GM18499 (cell line): Measurements from ENCODE around the gene TEAD4.

ENCODE experiments used
- ATAC-seq: cut with Tn5 transposase; IDR thresholded peaks from one replicate; pipeline ENCODE4 v1.9.1; 2021; ENCODE audit warnings: moderate number of reproducible peaks; ENCODE audit not compliant: insufficient read depth, unreplicated experiment

The TEAD4 gene

DNA sequence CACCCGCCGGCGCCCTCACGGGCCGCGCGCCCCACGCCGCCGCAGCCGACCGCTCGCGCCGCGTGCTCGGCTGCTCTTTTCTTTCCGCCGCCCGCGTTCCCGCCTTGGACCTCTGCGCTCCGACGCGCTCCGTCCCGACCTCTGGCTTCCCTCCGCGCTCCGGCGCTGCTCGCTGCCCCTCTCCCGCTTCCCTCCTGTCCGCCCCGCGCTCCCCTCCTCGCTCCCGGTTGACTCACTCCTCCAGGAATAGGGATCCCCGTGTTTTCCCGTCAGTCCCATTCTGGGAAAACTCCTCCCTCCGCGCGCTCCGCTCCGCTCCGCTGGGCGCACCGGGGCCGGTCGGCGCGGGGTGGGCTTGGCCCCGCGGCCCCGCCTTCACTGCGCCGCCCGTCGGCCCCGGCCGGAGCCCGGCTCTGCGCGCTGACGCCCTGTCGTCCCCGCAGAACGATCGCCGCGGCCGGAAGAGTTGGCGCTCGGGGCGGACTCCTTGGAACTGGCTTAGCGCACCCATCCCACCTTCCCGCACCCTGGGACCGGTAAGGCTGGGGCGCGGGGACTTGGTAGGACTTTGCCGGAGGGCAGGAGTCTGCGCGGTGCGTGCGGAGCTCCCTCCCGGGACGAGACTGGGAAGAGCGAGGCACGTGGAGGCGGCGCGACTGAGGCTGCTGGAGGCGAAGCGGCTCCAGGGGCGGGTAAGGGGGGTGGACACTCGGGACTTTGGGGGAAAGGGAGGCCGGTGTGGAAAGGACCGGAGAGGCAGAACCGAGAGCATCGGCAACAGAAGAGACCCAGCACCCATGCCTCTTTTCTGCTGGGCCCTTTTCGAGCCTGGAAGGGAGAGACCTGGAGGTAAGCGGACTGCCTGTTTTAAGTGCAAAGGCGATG, 550 bp downstream of the TEAD4 start:
- ATAC-seq = no peak

DNA sequence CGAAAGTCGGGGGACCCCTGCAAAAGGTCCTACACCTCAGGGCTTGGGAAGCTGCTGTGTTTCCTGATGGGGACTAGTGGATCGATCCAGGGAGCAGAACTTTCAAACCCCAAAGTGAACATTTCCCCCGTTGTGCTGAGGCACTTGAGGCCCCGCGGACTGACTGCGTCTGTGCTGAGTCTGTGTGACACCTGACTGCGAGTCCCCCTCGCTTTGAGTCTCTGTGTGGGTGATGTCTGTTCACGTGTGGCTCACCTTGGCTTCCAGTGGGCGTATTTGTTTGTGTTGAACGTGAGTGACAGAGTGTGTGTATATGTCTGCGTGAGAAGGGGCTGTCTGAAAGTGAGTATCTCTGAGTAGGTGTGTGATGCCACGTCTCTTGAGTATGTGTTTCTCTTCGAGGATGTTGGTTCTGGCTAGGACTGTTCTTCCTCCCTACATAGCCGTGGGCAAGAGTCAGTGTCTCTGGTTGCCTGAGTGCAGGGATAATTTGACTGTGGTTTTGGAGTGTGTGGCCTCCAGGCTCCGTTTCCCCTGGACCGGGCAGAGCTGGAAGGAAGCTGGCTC, 1.3 kb downstream of the TEAD4 start:
- ATAC-seq = no peak

DNA sequence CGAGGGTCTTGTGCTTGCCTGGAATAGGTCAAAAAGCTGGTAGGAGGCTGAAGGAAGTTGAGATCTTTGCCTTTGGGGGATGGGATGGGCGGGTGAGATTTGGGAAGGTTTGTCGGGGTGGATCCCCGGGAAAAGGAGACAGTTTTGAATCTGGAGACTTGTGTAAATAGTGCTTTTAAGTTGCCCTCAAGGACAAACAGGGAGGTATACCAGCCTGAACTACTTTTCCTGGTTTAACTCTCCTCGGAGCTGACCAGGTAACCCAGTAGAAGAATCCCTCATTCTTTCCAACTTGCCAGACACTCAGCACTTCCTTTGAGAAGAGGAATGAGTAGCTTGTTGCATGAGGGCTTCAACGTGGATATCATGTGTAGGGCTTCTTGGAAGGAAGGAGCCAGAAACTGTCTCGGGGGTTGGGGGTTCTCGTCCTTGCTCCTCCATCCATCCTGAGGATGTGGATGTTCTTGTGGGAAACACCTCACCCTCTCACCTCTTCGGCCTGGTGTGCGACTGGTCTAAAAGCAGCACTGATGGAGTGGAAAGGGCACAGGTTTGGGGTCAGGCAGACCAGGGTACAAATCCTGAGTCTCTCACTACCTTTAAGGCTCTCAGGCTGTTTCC, 1.9 kb downstream of the TEAD4 start:
- no peak for ATAC-seq

DNA sequence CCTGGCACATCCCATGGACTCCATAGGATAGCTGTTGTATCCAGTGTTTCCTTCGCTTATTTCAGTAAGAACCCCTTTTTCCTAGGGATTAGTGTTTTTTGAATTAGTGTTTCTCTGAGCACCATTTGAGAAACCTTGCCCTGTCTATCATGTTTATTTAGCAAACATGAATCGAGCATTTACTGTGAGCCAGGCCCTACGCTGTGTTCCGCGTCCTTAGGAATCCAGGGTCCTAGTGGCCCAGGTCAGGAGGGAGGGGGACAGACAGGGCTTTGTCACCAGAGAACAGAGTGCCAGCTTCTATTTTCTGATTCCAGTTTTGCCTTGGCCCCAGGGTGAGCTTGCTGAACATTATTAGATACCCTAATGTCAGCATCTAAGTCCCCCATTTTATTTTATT, 2.5 kb downstream of the TEAD4 start:
- no peak for ATAC-seq

DNA sequence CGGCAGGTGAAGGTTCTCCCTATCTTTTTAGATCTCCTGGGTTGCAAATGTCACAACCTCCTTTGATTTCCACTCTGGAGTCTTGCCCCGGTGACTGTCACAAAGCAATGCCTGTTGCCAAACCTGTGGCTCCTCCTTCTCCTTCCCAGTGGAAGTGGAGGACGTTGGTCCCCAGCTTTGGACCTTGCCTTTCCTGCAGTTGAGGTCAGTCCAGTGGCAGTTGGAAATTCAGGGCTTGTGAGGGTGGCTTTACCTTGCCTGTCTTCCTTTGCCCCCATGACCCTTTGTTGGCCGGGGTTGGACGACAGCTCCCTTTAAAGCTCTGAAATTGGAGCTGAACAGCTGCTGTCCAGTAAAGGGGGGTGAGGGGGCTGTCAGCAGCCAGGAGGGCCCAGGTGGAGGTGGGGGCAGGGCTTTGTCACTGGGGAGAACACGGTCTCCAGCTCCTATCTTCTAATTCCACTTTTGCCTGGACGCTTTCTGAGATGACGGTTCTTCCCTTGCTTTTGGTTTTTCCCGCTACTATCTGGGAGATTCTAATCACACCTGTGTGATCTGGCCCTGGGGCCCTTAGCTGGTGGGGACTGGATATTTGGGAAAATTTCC, 4.1 kb downstream of the TEAD4 start:
- no peak for ATAC-seq

DNA sequence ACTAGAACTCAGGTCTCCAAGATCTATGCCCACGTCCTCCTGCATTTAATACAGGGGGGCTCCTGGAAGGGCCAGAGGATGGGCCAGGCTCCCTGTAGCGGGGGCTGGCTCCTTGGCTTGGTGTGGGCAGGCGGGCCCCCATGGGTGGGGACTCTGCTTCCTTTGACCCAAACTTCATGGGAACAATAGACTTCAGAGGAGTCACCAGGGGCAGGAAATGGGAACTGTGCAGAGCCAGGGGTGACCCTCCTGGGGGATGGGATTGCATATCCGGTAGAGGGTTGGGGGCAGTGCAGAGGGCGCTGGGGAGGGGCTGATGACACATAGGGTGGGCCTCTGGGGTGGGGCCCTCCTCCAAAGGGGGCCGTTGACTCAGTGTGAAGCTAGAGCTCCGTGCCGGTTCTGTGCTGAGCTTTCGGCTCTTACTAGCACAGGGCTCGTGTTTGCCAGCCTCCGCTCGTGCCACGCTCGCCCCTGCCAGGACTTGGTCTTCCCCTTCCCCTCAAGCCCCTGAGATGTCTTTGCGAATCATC, 4.6 kb downstream of the TEAD4 start:
- no peak for ATAC-seq

DNA sequence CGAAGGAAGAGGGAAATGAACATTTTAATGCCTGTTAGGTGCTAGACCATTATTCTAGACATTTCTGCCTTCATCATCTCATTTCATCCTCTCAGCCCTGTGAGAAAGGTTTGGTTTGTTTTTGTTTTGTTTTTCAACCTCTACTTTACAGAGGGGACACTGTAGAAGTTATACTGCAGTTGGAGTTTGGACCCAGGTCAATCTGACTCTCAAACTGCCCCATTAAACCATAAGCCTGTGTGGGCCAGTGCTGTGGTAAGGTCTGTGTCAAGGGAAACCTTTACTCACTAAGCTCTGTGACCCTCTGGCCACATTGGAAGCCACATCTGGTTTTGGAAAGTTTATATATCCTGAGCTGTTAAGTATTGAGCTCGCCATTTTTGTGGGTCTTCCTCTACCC, 8.5 kb downstream of the TEAD4 start:
- ATAC-seq = no peak

DNA sequence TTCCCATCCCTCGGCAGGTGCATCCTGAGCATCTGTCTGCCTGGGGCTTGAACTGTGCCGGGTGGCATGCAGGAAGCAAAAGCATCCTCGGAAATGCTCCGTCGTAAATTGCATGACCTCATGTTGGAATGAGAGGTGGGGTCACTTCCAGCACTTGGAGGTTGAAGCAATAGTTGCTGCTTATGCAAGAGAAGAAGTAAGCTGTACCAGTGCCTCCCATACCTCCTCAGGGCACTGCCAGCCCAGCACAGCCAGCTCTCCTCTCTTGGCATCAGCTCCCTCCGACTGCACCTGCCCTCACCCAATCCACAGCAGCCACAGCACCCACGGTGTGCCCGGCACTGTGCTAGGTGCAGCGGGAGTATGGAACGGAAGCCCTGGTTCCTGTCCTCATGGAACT, 11.5 kb downstream of the TEAD4 start:
- ATAC-seq = no peak

DNA sequence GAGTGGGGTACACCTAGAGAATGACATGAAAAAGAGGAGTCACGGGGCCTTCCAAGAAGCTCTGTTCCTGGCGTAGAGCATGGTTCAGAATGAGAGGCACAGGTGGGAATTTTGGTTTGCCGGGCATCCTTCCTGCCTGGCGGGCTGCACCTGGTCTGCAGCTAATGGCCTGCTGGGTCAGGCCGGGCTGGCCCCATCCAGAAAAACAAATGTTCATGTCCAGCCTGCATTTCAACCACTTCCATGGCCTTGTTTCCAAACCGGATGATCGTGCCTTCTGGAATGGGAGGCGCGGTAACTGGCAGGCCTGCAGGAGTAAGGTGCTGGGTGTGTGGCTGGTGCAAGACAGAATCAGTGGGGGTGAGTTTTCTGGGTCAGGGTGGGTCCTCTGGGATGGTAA, 14.4 kb downstream of the TEAD4 start:
- no peak for ATAC-seq

DNA sequence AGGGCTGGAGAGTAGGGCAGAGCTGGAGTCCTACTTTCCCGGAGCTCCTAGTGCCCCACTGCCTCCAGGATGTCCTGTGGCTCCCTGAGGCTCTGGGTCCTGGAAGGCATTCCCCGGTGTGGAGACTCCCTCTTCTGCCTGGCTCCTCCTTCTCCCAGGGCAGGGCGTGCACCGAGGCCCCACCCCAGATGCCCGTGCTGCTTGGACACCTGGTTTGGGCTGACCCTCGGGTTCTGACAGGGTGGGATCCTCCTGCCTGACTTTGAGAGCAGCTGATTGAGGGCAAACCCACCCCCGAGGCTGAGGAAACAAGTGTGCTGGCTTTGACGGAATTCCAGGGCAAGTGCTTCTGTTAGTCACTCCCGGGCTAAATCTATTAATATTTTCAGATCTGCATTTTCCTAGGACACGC, 15.4 kb downstream of the TEAD4 start:
- no peak for ATAC-seq

DNA sequence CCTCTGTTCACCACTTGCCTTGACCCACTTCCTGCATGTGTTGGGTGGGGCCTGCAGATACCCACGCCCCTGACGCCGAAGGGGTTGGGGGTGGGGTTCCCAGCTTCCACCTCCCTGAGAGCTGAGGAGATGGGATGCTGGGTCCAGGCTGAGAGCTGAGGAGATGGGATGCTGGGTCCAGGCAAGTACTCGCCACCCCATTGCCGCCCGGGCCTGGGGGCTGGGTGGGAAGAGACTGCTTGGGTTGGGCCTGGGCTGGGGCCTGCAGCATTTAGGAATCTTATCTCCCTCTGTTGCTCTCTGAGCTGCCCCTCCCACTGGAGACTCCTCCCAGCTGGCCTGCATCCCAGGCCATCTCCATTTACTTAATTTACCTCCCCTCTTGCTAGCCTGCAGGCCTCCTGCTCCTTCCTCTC, 17.4 kb downstream of the TEAD4 start:
- ATAC-seq = no peak

DNA sequence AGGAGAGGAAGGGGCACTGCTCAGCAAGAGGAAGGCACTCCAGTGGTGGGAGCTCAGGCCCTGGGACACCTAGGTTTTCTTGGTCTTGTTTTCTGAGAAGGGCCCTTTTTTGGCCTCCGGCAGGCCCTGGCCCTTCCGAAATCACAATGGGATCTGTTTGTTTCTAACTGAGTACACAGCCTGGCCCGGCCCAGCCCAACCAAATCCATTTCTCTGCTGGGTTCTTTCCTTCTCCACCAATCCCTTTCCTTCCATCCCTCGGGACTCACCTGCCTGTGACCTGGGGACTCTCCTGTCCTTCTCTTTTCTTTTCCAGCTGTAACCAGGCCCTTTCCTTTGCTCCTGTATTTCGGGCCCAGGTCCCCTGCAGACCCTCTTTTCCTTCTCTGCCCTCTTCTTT, 18.6 kb downstream of the TEAD4 start:
- no peak for ATAC-seq

DNA sequence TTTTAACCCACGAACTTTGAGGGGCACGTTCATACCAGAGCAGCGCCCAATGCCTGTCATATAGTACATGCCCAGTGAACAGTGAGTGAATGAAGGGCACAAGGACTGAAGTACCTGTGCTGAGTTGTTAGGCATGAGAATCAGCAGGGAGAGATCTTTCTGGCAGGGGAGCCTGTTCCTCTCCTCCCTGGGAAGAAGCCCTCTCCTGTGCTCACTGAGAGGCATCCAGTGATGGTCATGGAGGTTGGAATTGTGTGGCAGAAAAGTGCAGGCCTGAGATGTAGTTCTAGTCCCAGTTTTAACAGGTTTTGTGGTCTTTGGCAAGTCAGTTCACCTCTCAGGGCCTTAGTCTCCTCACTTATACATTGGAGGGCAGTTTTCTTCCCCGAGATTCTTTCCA, 20.6 kb downstream of the TEAD4 start:
- ATAC-seq = no peak

DNA sequence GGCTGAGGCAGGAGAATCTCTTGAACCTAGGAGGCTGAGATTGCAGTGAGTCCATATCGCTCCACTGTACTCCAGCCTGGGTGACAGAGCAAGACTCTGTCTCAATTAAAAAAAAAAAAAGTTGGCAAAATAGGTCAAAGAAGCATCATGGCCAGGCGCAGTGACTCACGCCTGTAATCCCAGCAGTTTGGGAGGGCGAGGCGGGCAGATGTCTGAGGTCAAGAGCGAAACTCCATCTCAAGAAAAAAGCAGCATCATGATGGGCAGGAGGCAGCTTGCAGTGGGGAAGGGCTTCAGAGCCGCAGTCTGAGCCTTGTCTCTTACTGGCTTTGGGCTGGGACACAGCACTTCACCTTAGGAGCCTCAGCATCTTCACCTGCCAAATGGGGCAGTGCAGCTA, 21.4 kb downstream of the TEAD4 start:
- ATAC-seq = no peak

DNA sequence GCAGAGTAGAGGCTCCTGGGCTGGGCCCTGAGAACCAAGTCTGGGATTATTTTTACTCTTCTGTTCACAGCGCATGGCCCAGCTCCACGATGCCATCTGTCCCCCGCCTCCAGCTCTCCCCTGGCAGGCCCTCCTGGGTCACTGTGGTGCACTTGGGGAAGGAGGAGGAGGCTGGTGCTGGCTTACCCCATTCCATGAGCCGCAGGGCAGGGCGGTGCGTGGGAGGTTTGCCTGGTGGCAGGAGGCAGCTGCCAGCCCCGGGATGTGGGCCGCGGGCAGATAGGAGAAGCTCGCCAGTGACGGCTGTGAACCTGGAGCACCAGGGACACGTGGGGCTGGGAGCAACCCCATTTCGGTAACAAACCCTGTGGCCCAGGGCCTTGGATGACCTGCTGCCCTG, 23.2 kb downstream of the TEAD4 start:
- no peak for ATAC-seq

DNA sequence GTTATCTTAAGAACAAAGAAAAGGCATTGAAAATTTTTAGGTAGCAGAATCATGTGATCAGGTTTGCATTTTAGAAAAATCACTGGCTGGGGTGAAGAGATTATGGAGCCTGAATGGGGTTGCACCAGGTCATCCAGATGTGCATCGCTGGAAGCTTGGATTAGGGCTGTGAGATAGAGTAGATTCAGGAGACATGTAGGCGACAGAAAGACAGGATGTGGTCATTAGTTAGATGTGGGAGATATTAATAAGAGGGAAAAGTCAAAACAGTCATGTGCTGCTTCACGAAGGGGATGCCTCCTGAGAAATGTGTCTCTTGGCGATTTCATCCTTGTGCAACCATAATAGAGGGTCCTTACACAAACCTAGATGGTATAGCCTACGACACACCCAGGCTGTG, 25.1 kb downstream of the TEAD4 start:
- no peak for ATAC-seq

DNA sequence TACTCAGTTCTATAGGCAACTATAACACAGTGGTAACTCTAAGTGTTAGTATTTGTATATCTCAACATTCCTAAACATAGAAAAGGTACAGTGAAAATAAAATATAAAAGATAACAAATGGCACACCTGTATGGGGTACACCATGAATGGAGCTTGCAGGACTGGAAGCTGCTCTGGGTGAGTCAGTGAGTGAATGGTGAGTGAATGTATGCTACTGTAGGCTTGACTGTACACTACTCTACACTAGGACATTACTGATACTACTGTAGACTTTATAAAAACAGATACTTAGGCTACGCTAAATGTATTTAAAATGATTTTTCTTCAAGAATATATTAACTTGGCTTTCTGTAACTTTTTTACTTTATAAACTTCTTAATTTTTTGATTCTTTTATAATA, 25.5 kb downstream of the TEAD4 start:
- ATAC-seq = no peak

DNA sequence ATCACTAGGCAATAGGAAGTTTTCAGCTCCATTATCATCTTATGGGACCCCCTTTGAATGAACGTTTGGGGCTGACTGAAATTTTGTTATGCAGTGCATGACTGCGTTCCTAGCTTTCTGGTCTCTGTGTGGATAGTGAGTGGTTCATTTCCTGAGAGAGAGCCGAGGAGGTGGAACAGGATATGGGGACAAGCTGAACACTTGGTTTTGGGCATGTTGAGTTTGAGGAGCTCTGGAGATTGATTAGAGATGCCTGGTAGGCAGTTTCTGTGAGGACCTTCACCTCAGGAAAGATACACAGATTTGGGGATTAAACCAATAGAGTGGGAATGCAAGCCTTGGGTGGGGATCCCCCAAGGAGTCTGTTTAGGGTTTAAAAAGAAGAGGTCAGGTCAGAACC, 27.7 kb downstream of the TEAD4 start:
- ATAC-seq = no peak

DNA sequence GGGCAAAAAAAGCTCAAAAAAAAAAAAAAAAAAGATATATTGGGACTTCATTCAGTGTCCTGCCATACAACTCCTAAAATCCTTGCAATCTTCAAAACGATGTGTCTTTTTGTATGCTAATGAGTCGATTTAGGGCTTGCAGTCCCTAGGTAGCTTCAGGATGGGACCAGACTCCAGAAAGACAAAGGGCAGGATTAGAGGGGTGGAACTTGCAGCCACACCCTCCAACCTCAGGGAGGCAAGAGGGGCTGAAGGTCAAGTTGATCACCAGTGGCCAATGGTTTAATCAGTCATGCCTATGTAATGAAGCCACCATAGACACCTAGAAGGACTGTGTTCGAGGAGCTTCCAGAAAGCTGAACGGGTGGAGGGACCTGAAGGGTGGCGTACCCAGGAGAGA, 29.3 kb downstream of the TEAD4 start:
- ATAC-seq = no peak

DNA sequence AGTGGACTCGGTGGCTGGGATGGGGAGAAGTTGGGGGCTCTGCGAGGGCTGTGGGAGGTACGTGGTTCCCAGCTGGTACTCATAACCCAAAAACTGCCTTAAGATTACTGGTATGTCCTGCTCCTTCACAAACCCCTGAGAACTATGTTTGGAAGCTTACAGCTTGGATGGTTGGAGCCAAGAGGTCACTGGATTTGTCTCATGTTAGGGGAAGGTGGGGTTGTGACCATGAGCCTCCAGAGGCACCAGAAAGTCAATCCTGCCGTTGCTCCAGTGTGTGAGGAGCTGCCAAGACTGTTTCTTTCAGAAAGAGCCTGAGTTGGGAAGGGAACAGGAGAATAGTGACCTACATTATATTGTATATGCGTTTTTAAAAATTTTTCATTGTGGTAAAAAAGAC, 33.5 kb downstream of the TEAD4 start:
- ATAC-seq = no peak
